DMS114 treated with DMSO at 0.1 percent for 48 hours (cell line): ENCODE measurements around the gene ARPP19.
"Not testable (repeated sequence)": the region's sequence is repeated elsewhere in the genome, so short reads cannot be mapped to it uniquely, and the experiment has no call there.

Experiments used
- DNase-seq: peaks from one replicate; lab custom pipeline; 2025; ENCODE audit not compliant: unreplicated experiment; lab: John Stamatoyannopoulos, UW

Gene ARPP19

GRCh38 chr15:52515343-52515742, 53.5 kb downstream of the ARPP19 start:
- no peak for DNase-seq

GRCh38 chr15:52514482-52514881, 54.3 kb downstream of the ARPP19 start:
- DNase-seq = no peak

DNA sequence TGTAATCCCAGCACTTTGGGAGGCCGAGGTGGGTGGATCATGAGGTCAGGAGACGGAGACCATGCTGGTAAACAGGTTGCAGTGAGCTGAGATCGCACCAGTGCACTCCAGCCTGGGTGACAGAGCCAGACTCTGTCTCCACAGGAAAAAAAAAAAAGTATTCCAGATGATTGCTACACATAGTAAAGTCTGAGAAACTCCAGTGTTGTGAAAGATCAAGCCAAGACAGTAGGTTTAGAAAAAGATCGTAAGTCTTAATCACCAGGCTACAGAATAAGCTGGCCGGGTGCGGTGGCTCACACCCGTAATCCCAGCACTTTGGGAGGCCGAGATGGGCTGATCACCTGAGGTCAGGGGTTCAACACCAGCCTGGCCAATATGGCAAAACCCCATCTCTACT, 56.0 kb downstream of the ARPP19 start:
- DNase-seq = not testable (repeated sequence)

- DNase-seq = no peak
Observed at GRCh38 chr15:52511084-52511483, 57.7 kb downstream of the ARPP19 start.

DNA sequence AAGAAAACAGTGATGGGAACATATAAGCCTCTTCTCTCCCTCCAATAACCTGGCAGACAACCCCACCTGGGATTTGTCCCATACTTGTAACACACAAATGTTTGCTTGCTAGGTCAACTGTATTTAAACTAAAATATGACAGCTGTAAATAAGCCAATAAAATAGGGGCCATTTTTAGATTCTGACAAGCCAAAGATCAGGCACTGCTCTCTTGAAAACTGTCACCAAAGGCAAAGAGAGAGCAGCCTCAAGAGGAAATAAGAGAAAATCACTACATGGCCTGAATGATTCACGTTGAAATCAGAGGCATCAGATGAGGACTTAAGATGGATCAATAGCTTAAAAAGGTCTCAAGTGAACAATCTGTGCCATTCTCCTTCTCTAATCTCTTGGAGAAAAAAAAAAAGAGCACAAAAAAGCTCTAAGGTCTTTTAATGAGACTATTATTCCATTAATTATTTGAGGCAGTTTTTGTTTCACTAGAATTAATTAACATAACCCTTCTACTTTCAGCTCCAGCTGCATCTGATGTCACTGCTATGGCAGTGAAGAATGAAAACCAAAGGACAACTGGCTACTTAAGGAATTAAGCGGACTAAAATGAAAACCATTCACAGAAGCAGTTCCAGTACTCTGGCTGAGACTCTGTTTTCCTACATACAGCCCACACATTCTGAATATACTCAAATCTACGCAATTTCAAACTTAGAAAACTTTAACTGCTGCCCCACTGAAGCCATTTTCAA, 59.2 kb downstream of the ARPP19 start:
- no peak for DNase-seq

- DNase-seq = no peak
Observed at GRCh38 chr15:52506549-52506948, 62.3 kb downstream of the ARPP19 start.

GRCh38 chr15:52505151-52505550, 63.7 kb downstream of the ARPP19 start:
- DNase-seq = no peak

GRCh38 chr15:52503788-52504496, 64.9 kb downstream of the ARPP19 start:
- DNase-seq = no peak

GRCh38 chr15:52502608-52503007, 66.2 kb downstream of the ARPP19 start:
- no peak for DNase-seq

GRCh38 chr15:52499506-52499905, 69.3 kb downstream of the ARPP19 start:
- DNase-seq = no peak

DNA sequence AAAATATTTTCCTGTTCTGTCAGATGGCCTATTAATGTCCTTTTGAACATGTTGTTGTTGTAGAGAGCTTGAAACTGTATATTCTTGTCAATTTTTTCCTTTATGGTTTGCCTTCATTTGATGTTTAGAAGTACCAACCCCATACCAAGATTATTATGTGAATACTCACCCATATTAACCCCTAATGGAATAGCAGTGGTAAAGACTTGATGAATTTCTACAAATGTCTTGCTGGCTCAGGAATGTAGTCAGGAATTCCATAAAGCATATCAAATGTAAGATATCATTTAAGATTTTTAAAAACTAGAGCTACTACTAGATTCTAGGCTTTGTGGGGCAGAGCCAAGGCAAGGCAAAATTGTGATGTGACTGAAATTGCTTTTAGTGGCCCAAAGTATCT, 70.1 kb downstream of the ARPP19 start:
- DNase-seq = no peak
